Progenitor cell of endocrine pancreas (in vitro differentiated cells): ENCODE data around the gene MAST4. TPM values are rescaled to one million over a fixed set of nuclear protein-coding genes. Genes with fewer than 3 reads are reported as not detected.

ENCODE experiments used
- DNase-seq: peaks from one replicate; pipeline ENCODE4 v3.0.0; 2021; ENCODE audit warnings: low spot score; ENCODE audit not compliant: unreplicated experiment
- H3K27ac Mint-ChIP-seq: 2 replicates; pipeline ENCODE4 v1.8.0; 2021; ENCODE audit warnings: mild to moderate bottlenecking, moderate library complexity, mixed read lengths
- H3K27me3 Mint-ChIP-seq: 2 replicates; pipeline ENCODE4 v1.8.0; 2021; ENCODE audit warnings: mixed read lengths
- H3K36me3 Mint-ChIP-seq: 2 replicates; pipeline ENCODE4 v1.8.0; 2022; ENCODE audit warnings: mixed read lengths; ENCODE audit not compliant: insufficient read depth
- H3K4me1 Mint-ChIP-seq: 2 replicates; pipeline ENCODE4 v1.8.0; 2021; ENCODE audit warnings: low read depth, mixed read lengths
- H3K4me3 Mint-ChIP-seq: 2 replicates; pipeline ENCODE4 v1.8.0; 2021; ENCODE audit warnings: low read depth, mild to moderate bottlenecking, moderate library complexity, mixed read lengths
- H3K9me3 Mint-ChIP-seq: 2 replicates; pipeline ENCODE4 v1.8.0; 2021; ENCODE audit warnings: low read depth, mixed read lengths
- CTCF ChIP-seq: fragments of 200-600 bp; sonication (generic); IDR thresholded peaks from one replicate; pipeline ENCODE4 v1.5.0; 2021; ENCODE audit warnings: antibody characterized with exemption, mild to moderate bottlenecking; ENCODE audit not compliant: unreplicated experiment
- total RNA-seq: library from RNA; stranded (reverse); gene quantifications from 2 replicates; pipeline ENCODE4 v1.2.1, GENCODE V29; 2021

MAST4 gene
- total RNA-seq, 1 donor from 2014 or later, result 45.3 TPM

GRCh38 chr5:66553916-66554575 is 42.1 kb upstream of the MAST4 start:
- H3K27me3 Mint-ChIP-seq, result no peaks in the 10 kb centered on the region
- DNase-seq, result no peak
- TF ChIP-seq CTCF, result no peak
- H3K4me3 Mint-ChIP-seq, result no peak overlapping the region
- H3K9me3 Mint-ChIP-seq, result peaks cover 8% of the 10 kb centered on the region
- H3K27ac Mint-ChIP-seq, result no peak overlapping the region
- peaks cover 7% of the 10 kb centered on the region for H3K4me1 Mint-ChIP-seq
- peaks cover 1% of the 10 kb centered on the region for H3K36me3 Mint-ChIP-seq

- no peaks in the 10 kb centered on the region for H3K27me3 Mint-ChIP-seq
- peaks cover 4% of the 10 kb centered on the region for H3K9me3 Mint-ChIP-seq
- H3K4me3 Mint-ChIP-seq, result no peak overlapping the region
- no peak for TF ChIP-seq CTCF
- no peak overlapping the region for H3K27ac Mint-ChIP-seq
- no peak for DNase-seq
- H3K4me1 Mint-ChIP-seq, result peaks cover 7% of the 10 kb centered on the region
- no peaks in the 10 kb centered on the region for H3K36me3 Mint-ChIP-seq
Measured at GRCh38 chr5:66554884-66555283, 41.3 kb upstream of the MAST4 start.

- Mint-ChIP-seq H3K9me3 (peaks cover 7% of the 10 kb centered on the region), H3K27ac (no peak overlapping the region), H3K27me3 (no peaks in the 10 kb centered on the region), H3K4me3 (no peak overlapping the region), H3K4me1 (no peaks in the 10 kb centered on the region), H3K36me3 (no peaks in the 10 kb centered on the region)
- no peak for TF ChIP-seq CTCF
- no peak for DNase-seq
Measured at GRCh38 chr5:66558560-66558959, 37.6 kb upstream of the MAST4 start.

GRCh38 chr5:66560371-66560770 is 35.8 kb upstream of the MAST4 start:
- H3K36me3 Mint-ChIP-seq, result no peaks in the 10 kb centered on the region
- DNase-seq, result no peak
- H3K27ac Mint-ChIP-seq, result no peak overlapping the region
- no peak for TF ChIP-seq CTCF
- H3K9me3 Mint-ChIP-seq, result peaks cover 5% of the 10 kb centered on the region
- no peaks in the 10 kb centered on the region for H3K4me1 Mint-ChIP-seq
- no peaks in the 10 kb centered on the region for H3K27me3 Mint-ChIP-seq
- H3K4me3 Mint-ChIP-seq, result no peak overlapping the region

- no peaks in the 10 kb centered on the region for H3K4me1 Mint-ChIP-seq
- no peak for DNase-seq
- H3K36me3 Mint-ChIP-seq, result no peaks in the 10 kb centered on the region
- H3K27ac Mint-ChIP-seq, result no peak overlapping the region
- peaks cover 3% of the 10 kb centered on the region for H3K9me3 Mint-ChIP-seq
- no peak for TF ChIP-seq CTCF
- H3K4me3 Mint-ChIP-seq, result no peak overlapping the region
- H3K27me3 Mint-ChIP-seq, result no peaks in the 10 kb centered on the region
Measured at GRCh38 chr5:66561256-66561990, 34.8 kb upstream of the MAST4 start.
